H1 (cell line): ENCODE measurements around the gene KCNMB4. TPM values are rescaled to one million over a fixed set of nuclear protein-coding genes. Genes with fewer than 3 reads are reported as not detected.

Experiments
- CTCF ChIA-PET: fragments of 300-600 bp; sonication (Branson Sonifier 250); formaldehyde crosslinking; loops from one replicate; lab custom pipeline; 2021; ENCODE audit not compliant: partially characterized antibody; lab: Charles Lee
- POLR2A ChIA-PET: fragments of 300-600 bp; sonication (Branson Sonifier 250); formaldehyde crosslinking; loops from one replicate; lab custom pipeline; 2021; ENCODE audit warnings: inconsistent platforms; ENCODE audit not compliant: partially characterized antibody; lab: Charles Lee
- DNase-seq, 2 experiments: peaks; one replicate each; pipeline versions ENCODE4 v3.0.0 to v3.0.0-alpha.2; 2010 to 2022; ENCODE audit warnings: low spot score in 2 of 2, low read depth in 1 of 2, mixed read lengths in 1 of 2
- FAIRE-seq: peaks from 2 replicates; lab custom pipeline; 2011; peaks lifted over from hg19 to GRCh38; lab: Jason Lieb, UNC
- H2AFZ ChIP-seq: 2 replicates; pipeline ENCODE4 v1.8.1; 2012; ENCODE audit warnings: low read length, inconsistent platforms
- H2AK5ac ChIP-seq: 2 replicates; pipeline ENCODE4 v1.6.1; 2013; ENCODE audit warnings: low read depth, low read length
- H2BK120ac ChIP-seq: replicated peaks from 2 replicates; pipeline ENCODE3; 2013; ENCODE audit warnings: low read depth, low read length, inconsistent platforms
- H2BK12ac ChIP-seq: 2 replicates; pipeline ENCODE4 v1.6.1; 2013; ENCODE audit warnings: low read depth, low read length
- H2BK15ac ChIP-seq: 2 replicates; pipeline ENCODE4 v1.6.1; 2013; ENCODE audit warnings: low read length
- H2BK20ac ChIP-seq: 2 replicates; pipeline ENCODE4 v1.6.1; 2013; ENCODE audit warnings: low read length
- H2BK5ac ChIP-seq: 2 replicates; pipeline ENCODE4 v1.6.1; 2013; ENCODE audit warnings: low read depth, low read length
- H3K14ac ChIP-seq: 2 replicates; pipeline ENCODE4 v1.6.1; 2013; ENCODE audit warnings: inconsistent platforms; ENCODE audit not compliant: insufficient read length
- H3K18ac ChIP-seq: 2 replicates; pipeline ENCODE4 v1.6.1; 2013; ENCODE audit warnings: low read length; ENCODE audit errors: extremely low read depth
- H3K23ac ChIP-seq: 2 replicates; pipeline ENCODE4 v1.6.1; 2013; ENCODE audit warnings: inconsistent platforms; ENCODE audit not compliant: insufficient read length
- H3K23me2 ChIP-seq: 2 replicates; pipeline ENCODE4 v1.6.1; 2013; ENCODE audit warnings: low read depth, low read length
- H3K27ac ChIP-seq: 2 replicates; pipeline ENCODE4 v1.6.1; 2011; ENCODE audit warnings: low read depth, low read length, inconsistent platforms
- H3K27me3 ChIP-seq, 4 experiments: replicated peaks in 1 of 4; 1 replicate in 1 of 4; 2 replicates in 3 of 4; pipeline versions ENCODE4 v1.6.1 to v1.8.1; 2011 to 2013; ENCODE audit warnings: low read length in 3 of 4, mild to moderate bottlenecking in 3 of 4, inconsistent platforms in 2 of 4, mixed read lengths in 2 of 4, moderate library complexity in 1 of 4; ENCODE audit not compliant: control insufficient read depth in 3 of 4, insufficient read depth in 3 of 4; ENCODE audit errors: extremely low read depth in 1 of 4
- H3K36me3 ChIP-seq, 4 experiments: 2 replicates each; pipeline versions ENCODE4 v1.6.1 to v1.8.1; 2011 to 2013; ENCODE audit warnings: mild to moderate bottlenecking in 4 of 4, low read length in 3 of 4, moderate library complexity in 2 of 4, control low read depth in 1 of 4, inconsistent platforms in 1 of 4; ENCODE audit not compliant: insufficient read depth in 4 of 4, control insufficient read depth in 2 of 4
- H3K4ac ChIP-seq: replicated peaks from 2 replicates; pipeline ENCODE3; 2013; ENCODE audit warnings: low read length, low read depth, mixed read lengths, inconsistent platforms; ENCODE audit not compliant: insufficient read length
- H3K4me1 ChIP-seq, 4 experiments: replicated peaks in 1 of 4; 1 replicate in 1 of 4; 2 replicates in 3 of 4; pipeline versions ENCODE4 v1.6.1 to v1.8.1; 2011 to 2013; ENCODE audit warnings: low read length in 3 of 4, inconsistent platforms in 2 of 4, mixed read lengths in 1 of 4; ENCODE audit not compliant: insufficient read depth in 4 of 4, control insufficient read depth in 3 of 4
- H3K4me2 ChIP-seq, 2 experiments: 2 replicates each; pipeline versions ENCODE4 v1.6.1 to v1.8.1; 2011 to 2013; ENCODE audit warnings: low read depth in 2 of 2, low read length in 2 of 2, control low read depth in 1 of 2, inconsistent platforms in 1 of 2, mild to moderate bottlenecking in 1 of 2; ENCODE audit not compliant: insufficient read depth in 1 of 2
- H3K4me3 ChIP-seq, 4 experiments: fragments of 200-600, 300-600 bp in 1 of 4; sonication (generic), shearing (Covaris generic), sonication (Bioruptor Twin) in 1 of 4; 2 replicates each; pipeline versions ENCODE4 v1.5.1 to v1.8.1; 2011 to 2016; ENCODE audit warnings: low read length in 4 of 4, low read depth in 3 of 4, control low read depth in 2 of 4, inconsistent platforms in 2 of 4, mild to moderate bottlenecking in 2 of 4, mixed read lengths in 1 of 4, moderate library complexity in 1 of 4; ENCODE audit not compliant: insufficient read depth in 2 of 4; ENCODE audit errors: extremely low read depth in 1 of 4
- H3K56ac ChIP-seq: replicated peaks from 2 replicates; pipeline ENCODE3; 2013; ENCODE audit warnings: low read depth, mild to moderate bottlenecking, mixed read lengths, low read length, inconsistent platforms; ENCODE audit not compliant: insufficient read length
- H3K79me1 ChIP-seq: 2 replicates; pipeline ENCODE4 v1.6.1; 2013; ENCODE audit warnings: low read depth, low read length, control low read depth
- H3K79me2 ChIP-seq, 2 experiments: 2 replicates each; pipeline versions ENCODE4 v1.6.1 to v1.8.1; 2012 to 2013; ENCODE audit warnings: low read length in 2 of 2, mild to moderate bottlenecking in 2 of 2, inconsistent platforms in 1 of 2; ENCODE audit not compliant: insufficient read depth in 2 of 2, control insufficient read depth in 1 of 2
- H3K9ac ChIP-seq, 4 experiments: replicated peaks in 1 of 4; 1 replicate in 1 of 4; 2 replicates in 3 of 4; pipeline versions ENCODE4 v1.6.1 to v1.8.1; 2011 to 2013; ENCODE audit warnings: low read depth in 3 of 4, low read length in 3 of 4, control low read depth in 2 of 4, mild to moderate bottlenecking in 2 of 4, moderate library complexity in 2 of 4, inconsistent platforms in 1 of 4; ENCODE audit errors: extremely low read depth in 1 of 4
- H3K9me3 ChIP-seq, 2 experiments: 2 replicates each; pipeline versions ENCODE4 v1.6.1 to v1.8.1; 2012 to 2013; ENCODE audit warnings: mild to moderate bottlenecking in 2 of 2, moderate library complexity in 2 of 2, control low read depth in 1 of 2, inconsistent platforms in 1 of 2, low read depth in 1 of 2, low read length in 1 of 2, mixed read lengths in 1 of 2; ENCODE audit not compliant: insufficient read depth in 2 of 2
- H4K20me1 ChIP-seq, 2 experiments: replicated peaks in 1 of 2; 2 replicates each; pipeline versions ENCODE3 to v1.8.1; 2011 to 2013; ENCODE audit warnings: inconsistent platforms in 2 of 2, low read length in 2 of 2, mild to moderate bottlenecking in 1 of 2; ENCODE audit not compliant: insufficient read depth in 2 of 2, control insufficient read depth in 1 of 2
- H4K5ac ChIP-seq: 2 replicates; pipeline ENCODE4 v1.6.1; 2013; ENCODE audit warnings: low read length, low read depth, mixed read lengths, inconsistent platforms; ENCODE audit not compliant: insufficient read length
- H4K8ac ChIP-seq: 2 replicates; pipeline ENCODE4 v1.8.0; 2013; ENCODE audit warnings: mild to moderate bottlenecking, moderate library complexity, low read length, inconsistent platforms; ENCODE audit not compliant: insufficient read depth; ENCODE audit errors: extremely low read depth
- H4K91ac ChIP-seq: replicated peaks from 2 replicates; pipeline ENCODE3; 2013; ENCODE audit warnings: low read length, mixed read lengths, inconsistent platforms; ENCODE audit not compliant: insufficient read length
- BACH1 ChIP-seq: IDR thresholded peaks from 2 replicates; pipeline ENCODE4 v1.6.1; 2012; ENCODE audit warnings: low read length, improper control_type of control experiment
- CBX8 ChIP-seq: fragments of 300-800, 300-1000 bp; sonication (generic); IDR thresholded peaks from 2 replicates; pipeline ENCODE4 v1.7.1; 2016; ENCODE audit warnings: low read depth, low read length, borderline replicate concordance
- GTF2F1 ChIP-seq: IDR thresholded peaks from 2 replicates; pipeline ENCODE4 v1.6.1; 2012; ENCODE audit warnings: low read depth, low read length, improper control_type of control experiment, borderline replicate concordance
- RAD21 ChIP-seq, 2 experiments: IDR thresholded peaks in 1 of 2; conservative IDR thresholded peaks in 1 of 2; 2 replicates each; pipeline ENCODE4 v1.6.1; 2011; ENCODE audit warnings: low read depth in 2 of 2, low read length in 2 of 2, improper control_type of control experiment in 1 of 2, inconsistent platforms in 1 of 2, mild to moderate bottlenecking in 1 of 2, moderate library complexity in 1 of 2
- SIRT6 ChIP-seq: IDR thresholded peaks from one replicate; pipeline ENCODE4 v1.7.1; 2012; ENCODE audit warnings: low read length, inconsistent platforms
- YY1 ChIP-seq: IDR thresholded peaks from 2 replicates; pipeline ENCODE4 v1.6.1; 2011; ENCODE audit warnings: low read depth, mild to moderate bottlenecking, low read length
- ZNF274 ChIP-seq: IDR thresholded peaks from 2 replicates; pipeline ENCODE4 v1.7.0; 2012; ENCODE audit warnings: low read length, borderline replicate concordance; ENCODE audit errors: extremely low read depth
- WGBS, 2 experiments: shearing (Covaris generic) in 1 of 2; methylation state at CpG; one replicate each; pipeline versions ENCODE4 v1.1.6 to v1.1.7; 2013 to 2015; ENCODE audit warnings: low lambda C conversion rate in 2 of 2, mixed read lengths in 2 of 2, inconsistent platforms in 1 of 2, low coverage in 1 of 2, missing lambda C conversion rate in 1 of 2; ENCODE audit not compliant: insufficient replicate concordance in 2 of 2, insufficient coverage in 1 of 2, insufficient read length in 1 of 2; ENCODE audit errors: extremely low coverage in 1 of 2, missing lambda C conversion rate in 1 of 2; 5-methylcytosine and 5-hydroxymethylcytosine counted together
- polyA plus RNA-seq, 7 experiments: library from polyadenylated mRNA; depleted of rRNA in 3 of 7; stranded (reverse) in 5 of 7; unstranded in 2 of 7; fragments of >200 nt in 5 of 7; fragments of 200-250 nt in 2 of 7; gene quantifications; 1 replicate in 5 of 7; 2 replicates in 1 of 7; 4 replicates in 1 of 7; pipeline versions ENCODE4 v1.2.1 to v1.2.3, GENCODE V29; 2011 to 2013; ENCODE audit warnings: missing spikeins in 2 of 7, mixed read lengths in 2 of 7
- total RNA-seq: library from RNA; stranded (reverse); fragmentation: NEBNext Ultra II Directional; extraction: Animal tissue kit (Norgen Biotek cat#: 25700); gene quantifications from 2 replicates; pipeline ENCODE4 v1.2.1, GENCODE V29; 2021
- TF ChIP-seq, protein P1 (sequence below): IDR thresholded peaks from 2 replicates; pipeline ENCODE4 v1.6.1; 2011; ENCODE audit warnings: low read length, improper control_type of control experiment
- TF ChIP-seq, protein P2 (sequence below): IDR thresholded peaks from 2 replicates; pipeline ENCODE4 v1.6.1; 2012; ENCODE audit warnings: inconsistent platforms

Gene KCNMB4
- total and polyA plus RNA-seq, 2 of the 8 experiments (the other 6 are each of a cell fraction or from before 2014, with no cell fraction given), result 10.9 to 16.0 TPM

DNA sequence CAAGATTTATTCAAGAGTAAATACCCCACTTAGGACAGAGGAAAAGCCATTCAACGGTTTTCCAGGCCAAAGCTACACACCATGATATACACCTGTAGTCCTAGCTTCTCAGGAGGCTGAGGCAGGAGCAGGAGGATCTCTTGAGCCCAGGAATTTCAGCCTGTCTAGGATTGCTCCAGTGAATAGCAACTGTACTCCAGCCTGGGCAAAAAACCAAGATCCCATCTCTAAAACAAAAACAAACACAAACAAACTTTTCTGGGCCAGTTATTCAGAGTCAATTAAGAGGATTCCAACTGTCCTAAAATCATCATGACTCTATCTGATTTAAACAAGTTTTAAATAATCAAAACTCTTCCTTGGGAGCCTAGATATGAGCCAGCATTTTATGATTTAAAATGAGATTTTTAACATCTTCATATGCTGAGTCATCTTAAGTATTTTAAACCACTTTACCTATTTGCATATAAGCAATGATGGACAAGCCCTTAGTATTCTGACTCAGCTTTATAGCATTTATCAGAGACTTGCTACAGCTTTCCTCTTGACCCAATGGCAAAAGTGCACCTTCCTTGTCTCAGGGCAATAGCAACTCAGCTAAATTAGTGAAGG, 77.1 kb downstream of the KCNMB4 start:
- H2AK5ac ChIP-seq, result no peak overlapping the region
- H3K18ac ChIP-seq, result no peak overlapping the region
- TF ChIP-seq CBX8 (no peak), RAD21 (IDR thresholded peaks at IDR 0.05 in 1 of 2, conservative IDR thresholded peaks at IDR 0.05 in 1 of 2; ENCODE audit: low read depth in 2 of 2, low read length in 2 of 2) (no peak), YY1 (no peak), BACH1 (0 out of 2 replicates have a peak, but pooled peaks have one; percentile 27), SIRT6 (no peak), GTF2F1 (no peak), ZNF274 (no peak)
- TF ChIP-seq, protein P1, sequence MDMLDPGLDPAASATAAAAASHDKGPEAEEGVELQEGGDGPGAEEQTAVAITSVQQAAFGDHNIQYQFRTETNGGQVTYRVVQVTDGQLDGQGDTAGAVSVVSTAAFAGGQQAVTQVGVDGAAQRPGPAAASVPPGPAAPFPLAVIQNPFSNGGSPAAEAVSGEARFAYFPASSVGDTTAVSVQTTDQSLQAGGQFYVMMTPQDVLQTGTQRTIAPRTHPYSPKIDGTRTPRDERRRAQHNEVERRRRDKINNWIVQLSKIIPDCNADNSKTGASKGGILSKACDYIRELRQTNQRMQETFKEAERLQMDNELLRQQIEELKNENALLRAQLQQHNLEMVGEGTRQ, result no peak
- TF ChIP-seq, protein P2, sequence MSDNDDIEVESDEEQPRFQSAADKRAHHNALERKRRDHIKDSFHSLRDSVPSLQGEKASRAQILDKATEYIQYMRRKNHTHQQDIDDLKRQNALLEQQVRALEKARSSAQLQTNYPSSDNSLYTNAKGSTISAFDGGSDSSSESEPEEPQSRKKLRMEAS, result no peak
- no peak overlapping the region for H4K5ac ChIP-seq
- H3K23ac ChIP-seq, result no peak overlapping the region
- no peak overlapping the region for H3K4ac ChIP-seq
- H4K8ac ChIP-seq, result no peak overlapping the region
- FAIRE-seq (no peak), DNase-seq (no peak)
- no peak overlapping the region for H2BK20ac ChIP-seq
- no peaks in the 10 kb centered on the region for H3K9me3 ChIP-seq
- POLR2A ChIA-PET, result no interaction called here
- no peak overlapping the region for H3K14ac ChIP-seq
- H2BK5ac ChIP-seq, result no peak overlapping the region
- H3K9ac ChIP-seq, result no peak overlapping the region
- no peaks in the 10 kb centered on the region for H3K4me1 ChIP-seq
- H3K36me3 ChIP-seq, result no peaks in the 10 kb centered on the region
- WGBS, 2 experiments, result 15% methylated on average over 1 of the region's 1 CpG; no CpG with 5 or more reads in 1 of the 2 experiments
- no peaks in the 10 kb centered on the region for H3K79me2 ChIP-seq
- no peaks in the 10 kb centered on the region for H4K20me1 ChIP-seq
- H2AFZ ChIP-seq, result no peak overlapping the region
- H3K23me2 ChIP-seq, result no peaks in the 10 kb centered on the region
- H4K91ac ChIP-seq, result no peak overlapping the region
- no peak overlapping the region for H3K56ac ChIP-seq
- no peak overlapping the region for H3K27ac ChIP-seq
- H2BK120ac ChIP-seq, result no peak overlapping the region
- no peaks in the 10 kb centered on the region for H3K27me3 ChIP-seq
- CTCF ChIA-PET, result interaction anchor here (0.6 to 0.7 kb wide), 2 partner anchors 31 to 664 kb away, joined by 3 to 5 read pairs; no protein-coding TSS in a partner anchor
- no peak overlapping the region for H3K4me2 ChIP-seq
- no peak overlapping the region for H3K4me3 ChIP-seq
- no peaks in the 10 kb centered on the region for H3K79me1 ChIP-seq
- H2BK12ac ChIP-seq, result no peak overlapping the region
- H2BK15ac ChIP-seq, result no peak overlapping the region
